Esophagus mucosa (tissue), 1 donor: ENCODE data around the gene PER2. TPM values are rescaled to one million over a fixed set of nuclear protein-coding genes. Genes with fewer than 3 reads are reported as not detected.
A peak's percentile ranks its signal among the peaks of the same experiment; 100 is the strongest.

Experiments used
- ATAC-seq: fragments of 200-7000 bp; cut with Tn5 transposase; one replicate; pipeline ENCODE4 v1.9.1; 2020
- total RNA-seq: library from RNA; stranded (reverse); gene quantifications from one replicate; pipeline ENCODE4 v1.2.4, GENCODE V29; 2023
- donor health status: DM: yes; HTN: yes; CAD: no.

PER2 gene
- total RNA-seq, 1 donor from 2014 or later, result 18.7 TPM

GRCh38 chr2:238228700-238229099 lies 59.7 kb downstream of the PER2 start:
- ATAC-seq, result no peak

- no peak for ATAC-seq
These were observed 60.8 kb downstream of the PER2 start for GRCh38 chr2:238227587-238228032.

- no peak for ATAC-seq
These were observed 61.5 kb downstream of the PER2 start for GRCh38 chr2:238226698-238227586.

- ATAC-seq, result no peak
These were observed 62.3 kb downstream of the PER2 start for GRCh38 chr2:238225911-238226697.

- ATAC-seq, result no peak
These were observed 63.3 kb downstream of the PER2 start for GRCh38 chr2:238225121-238225520.

GRCh38 chr2:238224356-238225035 lies 63.9 kb downstream of the PER2 start:
- ATAC-seq, result no peak

GRCh38 chr2:238220892-238221521 lies 67.4 kb downstream of the PER2 start:
- ATAC-seq, result no peak

GRCh38 chr2:238220274-238220891 lies 68.0 kb downstream of the PER2 start:
- ATAC-seq, result no peak

GRCh38 chr2:238216651-238217184 lies 71.7 kb downstream of the PER2 start:
- no peak for ATAC-seq

GRCh38 chr2:238207006-238207405 lies 81.4 kb downstream of the PER2 start:
- ATAC-seq, result no peak

- ATAC-seq, result no peak
These were observed 84.3 kb downstream of the PER2 start for GRCh38 chr2:238203973-238204683.

GRCh38 chr2:238203094-238203972 lies 85.1 kb downstream of the PER2 start, which contains the start of gene ILKAP:
TSS of gene ILKAP (minus strand) at chr2:238203695. CDS start at chr2:238203553, 142 bp downstream.
- peak; percentile 99 for ATAC-seq

GRCh38 chr2:238202326-238203093 lies 85.9 kb downstream of the PER2 start:
- no peak for ATAC-seq

Other genes starting within 250 kb of the PER2 start
- 8.9 TPM for gene SCLY, start 227.6 kb downstream of the PER2 start, total RNA-seq
- gene ESPNL, start 188.3 kb downstream of the PER2 start, total RNA-seq, result 0.40 TPM
- gene KLHL30, start 149.9 kb downstream of the PER2 start, total RNA-seq, result 0.08 TPM
- gene ERFE, start 129.6 kb downstream of the PER2 start, total RNA-seq, result 0.44 TPM
- 29.5 TPM for gene ILKAP, start 84.9 kb downstream of the PER2 start, total RNA-seq
- gene HES6, start 48.6 kb downstream of the PER2 start, total RNA-seq, result 2.2 TPM
- gene TRAF3IP1, start 31.9 kb upstream of the PER2 start, total RNA-seq, result 10.8 TPM
- gene ASB1, start 138.3 kb upstream of the PER2 start, total RNA-seq, result 12.3 TPM